NCI-H2227 treated with DMSO at 0.1 percent for 48 hours (cell line): Measurements from ENCODE around the gene CCDC116.
"Not testable (repeated sequence)": the region's sequence is repeated elsewhere in the genome, so short reads cannot be mapped to it uniquely, and the experiment has no call there.

Experiments used
- DNase-seq: peaks from one replicate; lab custom pipeline; 2025; lab: John Stamatoyannopoulos, UW

Gene CCDC116, protein sequence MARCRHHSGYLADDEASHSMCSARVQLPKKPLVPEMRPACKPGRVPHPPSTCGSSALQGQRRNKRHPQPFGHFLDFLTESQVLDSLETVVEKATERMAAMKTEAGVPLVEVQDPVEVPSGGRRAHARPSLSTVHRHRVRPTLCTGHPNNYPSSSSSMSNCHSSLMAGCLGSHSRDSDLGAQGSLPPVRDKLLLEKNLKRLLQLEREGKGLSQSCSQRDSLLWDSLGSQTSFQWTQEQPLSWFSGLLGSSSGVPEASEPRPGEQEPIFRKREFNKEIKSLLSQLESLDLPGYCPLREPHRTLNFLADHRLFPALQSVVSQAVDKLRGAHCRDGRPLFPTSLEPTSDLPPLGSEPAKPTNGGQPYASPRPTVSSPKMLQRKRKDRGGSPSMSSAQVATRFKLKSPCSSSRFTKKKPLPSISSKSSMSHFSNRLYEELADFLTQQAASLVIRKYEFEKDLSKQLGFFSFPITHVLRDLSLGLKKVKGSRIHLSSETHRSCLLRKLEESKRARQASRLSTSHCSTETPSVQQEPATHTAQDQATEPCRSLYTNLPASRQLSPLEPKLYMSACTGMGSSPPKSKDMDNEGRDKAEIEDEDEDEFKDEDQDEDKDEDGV

GRCh38 chr22:21632237-21632895, at the start of gene CCDC116:
Gene CCDC116, plus strand, starts transcription at chr22:21632760. Its CDS starts 422 bp downstream, at chr22:21633182.
- no peak for DNase-seq

DNA sequence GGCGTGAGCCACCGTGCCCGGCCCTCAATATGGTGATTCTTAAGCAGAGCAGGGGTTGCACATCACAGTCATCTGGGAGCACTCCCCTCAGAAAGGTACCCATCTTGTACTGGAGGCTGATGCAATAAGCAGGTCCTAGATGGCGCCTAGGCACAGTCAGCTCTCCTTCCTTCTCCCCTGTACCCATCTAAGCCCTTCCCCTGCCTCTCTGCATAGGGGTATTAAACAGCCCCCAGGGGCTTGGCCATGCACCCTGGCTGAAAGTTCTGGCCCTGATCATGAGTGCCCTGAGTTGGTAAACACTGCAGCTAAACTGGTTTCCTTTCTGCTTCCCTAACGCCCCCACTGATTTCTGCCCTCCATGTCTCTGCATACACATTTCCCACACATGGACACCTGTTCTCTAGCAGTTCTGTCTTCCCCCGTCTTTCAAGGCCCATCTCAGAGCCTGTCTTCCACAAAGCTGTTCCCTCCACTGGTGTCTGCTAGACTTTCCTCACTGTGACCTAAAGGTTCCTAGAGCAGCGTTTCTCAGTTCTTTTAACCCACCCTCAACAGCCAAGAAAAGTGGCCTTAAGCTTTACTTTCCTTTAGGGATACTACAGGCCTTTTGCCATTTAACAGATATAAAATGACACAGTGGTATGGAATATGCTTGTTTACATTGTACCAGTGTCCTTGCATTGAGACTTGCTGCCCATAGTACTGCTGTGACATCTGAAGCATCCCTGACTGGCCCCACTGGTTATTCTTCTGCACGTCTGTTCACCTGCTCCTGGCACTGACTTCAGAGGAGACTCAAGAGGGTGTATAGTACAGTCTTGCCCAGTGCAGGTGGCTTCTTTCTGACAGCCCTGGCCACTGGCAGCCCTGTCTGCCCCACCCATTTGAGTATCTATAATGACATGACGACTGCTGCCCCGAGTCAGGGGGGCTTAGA, 49.5 kb upstream of the CCDC116 start:
- DNase-seq = no peak

- DNase-seq = no peak
Observed at GRCh38 chr22:21585389-21585788, 47.2 kb upstream of the CCDC116 start.

- no peak for DNase-seq
Observed at GRCh38 chr22:21587803-21588611, 44.6 kb upstream of the CCDC116 start.

DNA sequence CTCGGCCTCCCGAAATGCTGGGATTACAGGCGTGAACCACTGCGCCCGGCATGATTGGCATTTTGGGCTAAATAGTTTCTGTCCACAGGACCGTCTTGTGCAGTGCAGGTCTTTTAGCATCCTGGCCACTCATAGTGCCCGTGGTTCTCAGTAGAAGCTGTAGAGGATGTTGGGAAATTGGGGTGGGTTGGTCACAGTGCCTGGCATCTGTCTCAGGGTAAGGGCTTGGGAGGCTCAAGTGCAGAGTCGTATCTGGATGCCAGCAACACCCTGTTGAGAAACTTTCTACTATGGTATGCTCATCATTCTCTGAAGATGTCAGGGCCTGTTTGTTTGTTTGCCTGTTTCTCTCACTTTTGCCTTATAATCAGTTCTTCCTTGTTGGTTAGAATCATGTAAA, 43.2 kb upstream of the CCDC116 start:
- no peak for DNase-seq

DNA sequence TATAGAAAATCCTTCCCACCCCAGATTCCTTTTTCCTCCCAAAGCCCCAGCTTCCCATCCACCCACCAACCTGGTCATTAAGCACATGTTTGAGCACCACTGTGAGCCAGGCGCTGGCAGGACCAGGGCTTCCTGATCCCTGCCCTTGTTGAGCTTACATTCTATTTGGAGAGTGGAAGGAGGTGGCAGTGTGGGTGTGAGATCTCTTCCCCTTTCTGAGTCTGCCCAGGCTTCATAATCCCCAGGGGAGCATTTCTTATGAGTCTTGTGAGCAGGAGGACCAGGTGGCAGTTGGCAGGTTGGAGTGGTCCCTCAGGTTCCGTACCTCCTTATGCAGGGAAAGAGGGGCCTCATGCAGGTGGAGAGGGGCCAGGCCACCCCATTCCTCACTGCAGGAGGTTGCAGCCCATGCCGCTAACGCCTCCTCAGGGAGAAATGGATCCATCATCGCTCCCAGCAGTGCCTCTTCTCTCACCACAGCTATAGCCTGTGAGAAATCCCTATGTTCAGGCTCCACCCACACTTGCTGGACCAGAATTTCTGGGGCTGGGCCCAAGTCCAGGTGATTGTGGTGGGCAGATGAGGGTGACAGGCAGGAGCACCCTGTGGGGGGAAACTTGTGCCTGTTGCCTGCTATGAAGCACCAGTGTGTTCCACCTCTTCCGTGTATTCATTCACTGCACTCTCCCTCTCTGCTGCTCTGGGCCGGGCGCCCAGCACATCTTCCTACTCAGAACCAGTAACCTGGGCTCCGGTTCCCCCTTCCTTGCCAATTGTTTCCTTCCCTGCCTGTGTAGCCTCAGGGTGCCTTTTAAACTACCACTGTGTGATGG, 41.5 kb upstream of the CCDC116 start:
- no peak for DNase-seq

DNA sequence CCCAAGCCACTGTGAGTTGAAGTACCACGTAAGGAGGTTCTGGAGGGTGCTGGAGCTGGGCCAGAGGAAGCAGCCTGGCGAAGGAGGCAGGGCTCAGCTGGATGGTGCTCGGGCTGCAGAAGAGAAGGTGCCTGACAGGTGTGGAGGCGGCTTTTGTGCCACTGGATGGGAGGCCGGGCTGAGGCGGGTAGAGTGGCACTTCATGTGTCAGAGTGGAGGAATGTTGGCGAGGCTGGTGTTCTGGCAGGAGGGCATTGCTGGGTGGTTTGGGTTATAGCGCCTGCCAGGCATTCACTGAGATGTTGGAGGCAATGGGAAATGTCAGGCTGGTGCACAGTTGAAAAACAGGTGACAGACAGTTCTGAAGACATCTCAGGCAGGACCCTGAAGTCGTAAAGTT, 40.9 kb upstream of the CCDC116 start:
- no peak for DNase-seq

- no peak for DNase-seq
Observed at GRCh38 chr22:21592422-21592821, 40.1 kb upstream of the CCDC116 start.

DNA sequence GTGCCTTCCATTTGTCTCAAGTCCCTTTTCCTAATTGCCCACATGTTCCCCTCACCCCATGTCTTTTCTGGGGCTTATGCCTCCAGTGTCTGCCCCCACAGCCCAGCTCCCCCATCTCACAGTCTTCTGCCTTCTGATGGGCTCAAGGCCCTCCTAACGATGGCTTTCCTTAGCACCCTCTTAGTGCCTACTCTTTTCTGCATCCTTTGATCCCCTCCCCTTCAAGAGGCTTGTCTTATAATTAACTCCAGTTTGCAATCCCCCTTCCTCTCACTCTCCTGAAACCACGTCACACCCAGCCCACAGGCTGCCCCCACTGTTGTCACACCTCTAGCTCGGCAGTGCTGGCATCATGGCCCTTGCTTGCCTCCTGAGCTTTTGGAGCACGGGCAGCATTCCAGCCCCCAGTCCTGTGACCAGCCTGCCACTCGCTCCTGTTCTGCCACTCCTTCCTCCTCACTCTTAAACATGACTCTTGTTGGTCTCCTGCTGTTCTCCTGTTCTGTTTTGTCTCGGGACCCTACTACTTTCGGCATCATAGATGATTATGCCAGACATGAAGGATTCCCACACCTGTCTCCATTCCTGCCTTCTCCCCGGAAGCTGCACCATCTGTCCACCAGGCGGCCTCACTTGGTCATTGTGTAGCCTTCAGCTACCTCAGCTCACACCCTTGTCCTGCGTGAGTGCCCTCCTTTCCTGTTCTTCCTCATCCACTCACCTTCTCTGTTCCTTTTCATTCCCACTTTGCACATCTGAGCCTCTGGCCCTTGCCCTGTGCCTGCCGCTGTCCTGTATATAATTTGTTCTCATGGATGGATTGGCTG, 38.9 kb upstream of the CCDC116 start:
- no peak for DNase-seq

GRCh38 chr22:21594865-21595452, 37.6 kb upstream of the CCDC116 start:
- DNase-seq = no peak

- DNase-seq = not testable (repeated sequence)
Observed at GRCh38 chr22:21596356-21597135, 36.0 kb upstream of the CCDC116 start.

DNA sequence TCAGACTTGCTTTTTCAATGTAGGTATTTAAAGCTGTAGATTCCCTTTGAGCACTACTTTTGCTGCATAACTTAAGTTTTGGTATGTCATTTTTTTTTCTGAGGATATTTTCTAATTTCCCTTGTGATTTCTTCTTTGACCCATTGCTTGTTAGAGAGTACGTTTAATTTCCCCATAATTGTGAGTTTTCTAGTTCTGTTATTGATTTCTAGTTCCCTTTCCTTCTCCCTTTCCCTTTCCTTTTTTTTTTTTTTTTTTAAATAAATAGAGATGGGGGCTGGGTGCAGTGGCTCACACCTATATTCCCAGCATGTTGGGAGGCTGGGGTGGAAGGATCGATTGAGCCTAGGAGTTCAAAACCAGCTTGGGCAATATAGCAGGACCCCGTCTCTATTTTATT, 34.3 kb upstream of the CCDC116 start:
- DNase-seq = no peak

GRCh38 chr22:21599053-21599893, 33.3 kb upstream of the CCDC116 start:
- DNase-seq = peak; percentile 32

DNA sequence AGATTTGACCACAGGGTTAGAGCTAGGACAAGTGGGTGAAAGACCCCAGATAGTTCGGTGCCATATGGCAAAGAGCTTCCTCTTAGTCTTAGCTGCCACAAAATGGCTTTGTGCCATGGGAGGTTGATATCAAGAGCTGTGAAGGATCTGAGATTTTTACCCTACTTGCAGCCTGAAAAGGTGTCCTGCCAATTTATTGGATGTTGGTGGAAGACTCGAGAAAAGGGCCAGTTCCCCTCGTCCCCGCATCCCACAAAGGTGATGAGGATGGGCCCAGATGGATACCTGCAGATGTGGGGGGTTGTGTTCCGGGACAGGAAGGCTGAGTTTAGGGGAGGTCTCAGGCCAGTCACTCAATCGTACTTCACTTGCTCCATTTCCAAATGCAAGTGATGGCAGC, 30.0 kb upstream of the CCDC116 start:
- no peak for DNase-seq

DNA sequence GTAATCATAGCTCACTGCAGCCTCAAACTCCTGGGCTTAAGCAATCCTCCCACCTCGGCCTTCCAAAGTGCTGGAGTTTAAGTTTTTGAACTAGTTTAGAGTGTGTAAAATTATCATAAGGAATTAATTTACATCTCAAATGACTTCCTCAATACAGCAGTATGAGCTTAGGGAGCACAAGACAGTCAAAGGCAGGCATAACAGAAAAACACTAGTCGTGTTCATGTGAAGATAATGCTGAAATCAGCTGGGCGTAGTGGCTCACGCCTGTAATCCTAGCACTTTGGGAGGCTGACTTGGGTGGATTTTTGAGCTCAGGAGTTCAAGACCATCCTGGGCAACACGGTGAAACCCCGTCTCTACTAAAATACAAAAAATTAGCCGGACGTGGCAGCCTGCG, 28.6 kb upstream of the CCDC116 start:
- no peak for DNase-seq

DNA sequence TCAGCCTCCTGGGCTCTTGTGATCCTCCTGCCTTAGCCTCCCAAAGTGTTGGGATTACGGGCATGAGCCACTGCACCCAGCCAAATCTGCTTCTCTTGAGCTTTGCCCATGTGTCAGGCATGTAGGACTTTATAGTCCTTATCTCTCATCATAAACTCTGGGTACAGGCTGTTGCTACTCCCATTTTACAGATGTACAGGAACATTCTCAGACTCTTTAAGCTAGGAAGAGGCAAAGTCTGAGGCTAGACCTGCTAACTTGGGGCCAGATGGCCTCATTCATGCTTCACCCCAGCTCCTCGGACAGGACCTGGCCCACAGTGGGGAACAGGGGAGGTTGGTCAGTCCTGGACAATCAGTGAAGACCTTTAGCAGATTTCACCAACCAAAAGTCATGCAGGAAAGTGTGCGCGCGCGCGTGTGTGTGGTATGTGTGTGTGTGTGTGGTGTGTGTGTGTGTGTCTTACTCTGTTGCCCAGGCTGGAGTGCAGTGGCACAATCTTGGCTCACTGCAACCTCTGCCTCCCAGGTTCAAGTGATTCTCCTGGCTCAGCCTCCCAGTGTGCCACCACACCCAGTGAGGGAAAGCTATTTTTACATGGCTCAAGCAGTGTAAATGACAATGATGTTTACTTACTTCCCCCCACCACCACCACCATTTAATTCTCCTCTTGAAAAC, 26.5 kb upstream of the CCDC116 start:
- DNase-seq = no peak

GRCh38 chr22:21606775-21607174, 25.8 kb upstream of the CCDC116 start:
- DNase-seq = no peak
